Panc1 (cell line): ENCODE results near the gene LRFN2. TPM values are rescaled to one million over a fixed set of nuclear protein-coding genes. Genes with fewer than 3 reads are reported as not detected.
A peak's percentile ranks its signal among the peaks of the same experiment; 100 is the strongest.

Experiments
- ATAC-seq: fragments of 200-7000 bp; cut with Tn5 transposase; 2 replicates; pipeline ENCODE4 v1.9.1; 2020; ENCODE audit warnings: mild to moderate bottlenecking, moderate library complexity
- BruUV-seq: library from RNA; stranded (reverse); fragments of 400-500 nt; replicated peaks from 2 replicates; lab custom pipeline; 2021; lab: Mats Ljungman, UMichigan
- CTCF ChIA-PET: fragments of 300-600 bp; sonication (Branson Sonifier 250); formaldehyde crosslinking; loops from one replicate; lab custom pipeline; 2022; ENCODE audit warnings: antibody characterized with exemption; lab: Charles Lee
- POLR2A ChIA-PET: fragments of 300-600 bp; sonication (Branson Sonifier 250); formaldehyde crosslinking; loops from one replicate; lab custom pipeline; 2022; ENCODE audit warnings: antibody characterized with exemption; lab: Charles Lee
- DNase-seq: peaks from one replicate; pipeline ENCODE4 v3.0.0-alpha.2; 2010; ENCODE audit warnings: low read depth, low spot score
- H3K27ac ChIP-seq: 2 replicates; pipeline ENCODE4 v1.5.1; 2011; ENCODE audit warnings: mild to moderate bottlenecking, low read length, inconsistent platforms
- H3K27me3 ChIP-seq: fragments of 200-500 bp; sonication (Bioruptor generic); 2 replicates; pipeline ENCODE4 v1.6.0; 2014; ENCODE audit warnings: low read length, inconsistent platforms; ENCODE audit not compliant: control insufficient read depth, insufficient read depth
- H3K36me3 ChIP-seq: fragments of 200-500 bp; sonication (Bioruptor generic); 2 replicates; pipeline ENCODE4 v1.5.1; 2014; ENCODE audit warnings: inconsistent platforms, mild to moderate bottlenecking, low read length, moderate library complexity; ENCODE audit not compliant: control insufficient read depth, insufficient read depth
- H3K4me1 ChIP-seq: 2 replicates; pipeline ENCODE4 v1.5.1; 2011; ENCODE audit warnings: inconsistent platforms, mild to moderate bottlenecking, low read length, moderate library complexity; ENCODE audit not compliant: control insufficient read depth, insufficient read depth
- H3K4me3 ChIP-seq, 2 experiments: 2 replicates each; pipeline ENCODE4 v1.5.1; 2011 to 2012; ENCODE audit warnings: low read depth in 2 of 2, low read length in 2 of 2, mild to moderate bottlenecking in 2 of 2, inconsistent platforms in 1 of 2, moderate library complexity in 1 of 2
- H3K9me3 ChIP-seq: fragments of 200-500 bp; sonication (Bioruptor generic); 2 replicates; pipeline ENCODE4 v1.5.1; 2014; ENCODE audit warnings: low read depth, mild to moderate bottlenecking, inconsistent platforms, low read length, moderate library complexity; ENCODE audit not compliant: control insufficient read depth, insufficient read depth
- POLR2AphosphoS5 ChIP-seq: IDR thresholded peaks from 2 replicates; pipeline ENCODE4 v1.6.1; 2012; ENCODE audit warnings: mild to moderate bottlenecking, low read depth, low read length, moderate library complexity
- SIN3A ChIP-seq: IDR thresholded peaks from 2 replicates; pipeline ENCODE4 v1.6.1; 2012; ENCODE audit warnings: low read depth, mild to moderate bottlenecking, low read length, moderate library complexity, borderline replicate concordance; ENCODE audit not compliant: insufficient read depth
- TCF7L2 ChIP-seq: IDR thresholded peaks from 2 replicates; pipeline ENCODE4 v1.6.1; 2011; ENCODE audit warnings: mild to moderate bottlenecking, low read depth, low read length, inconsistent platforms
- in situ Hi-C: cut with HindIII; loops from 2 replicates; pipeline ENCODE4 v1.10.0; 2016; ENCODE audit warnings: low sequenced_read_pairs, low pct_unique_long_range_greater_than_20kb
- intact Hi-C: fragments of 100-400 bp; cut with micrococcal nuclease; formaldehyde crosslinking; loops from one replicate; pipeline ENCODE4 v1.10.0; 2022; ENCODE audit not compliant: unreplicated experiment
- total RNA-seq: library from RNA; stranded (reverse); gene quantifications from one replicate; pipeline ENCODE4 v1.2.1, GENCODE V29; 2021; ENCODE audit not compliant: unreplicated experiment
- TF ChIP-seq, protein P1 (sequence below), 2 experiments: IDR thresholded peaks; 2 replicates each; pipeline ENCODE4 v1.6.1; 2011 to 2012; ENCODE audit warnings: low read depth in 2 of 2, control low read depth in 1 of 2, low read length in 1 of 2, mild to moderate bottlenecking in 1 of 2, moderate library complexity in 1 of 2; ENCODE audit not compliant: insufficient read depth in 1 of 2
- TF ChIP-seq, protein P2 (sequence below): fragments of 450-650 bp; IDR thresholded peaks from 2 replicates; pipeline ENCODE4 v1.5.1; 2017; ENCODE audit warnings: mild to moderate bottlenecking

Gene LRFN2
- total RNA-seq, 1 experiment from 2014 or later: 0.05 TPM

DNA sequence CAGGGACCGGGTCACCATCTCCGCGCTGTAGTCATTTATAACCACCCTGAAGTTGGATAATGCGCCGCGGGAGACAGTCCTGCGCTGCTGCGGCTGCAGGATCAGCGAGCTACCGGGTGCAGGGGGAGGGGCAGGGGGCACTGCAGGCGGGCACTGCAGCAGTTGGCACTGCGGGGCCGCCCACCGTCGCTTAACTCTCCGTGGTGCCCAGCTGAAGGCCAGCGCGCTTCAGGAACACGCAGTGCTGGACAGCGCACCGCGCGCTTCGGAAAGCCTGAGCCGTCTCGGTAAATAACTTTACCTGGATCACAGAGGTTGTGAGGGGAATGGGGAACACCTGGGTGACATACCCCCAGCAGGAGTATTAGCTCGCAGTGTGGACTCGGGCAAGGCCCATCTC lies 12.4 kb upstream of the LRFN2 start:
- Histone ChIP-seq H3K9me3 (no peaks in the 10 kb centered on the region), H3K4me1 (no peaks in the 10 kb centered on the region), H3K4me3 (no peak overlapping the region), H3K27ac (no peak overlapping the region), H3K27me3 (peaks cover 10% of the 10 kb centered on the region), H3K36me3 (no peaks in the 10 kb centered on the region)
- no peak for DNase-seq
- TF ChIP-seq, protein P1, sequence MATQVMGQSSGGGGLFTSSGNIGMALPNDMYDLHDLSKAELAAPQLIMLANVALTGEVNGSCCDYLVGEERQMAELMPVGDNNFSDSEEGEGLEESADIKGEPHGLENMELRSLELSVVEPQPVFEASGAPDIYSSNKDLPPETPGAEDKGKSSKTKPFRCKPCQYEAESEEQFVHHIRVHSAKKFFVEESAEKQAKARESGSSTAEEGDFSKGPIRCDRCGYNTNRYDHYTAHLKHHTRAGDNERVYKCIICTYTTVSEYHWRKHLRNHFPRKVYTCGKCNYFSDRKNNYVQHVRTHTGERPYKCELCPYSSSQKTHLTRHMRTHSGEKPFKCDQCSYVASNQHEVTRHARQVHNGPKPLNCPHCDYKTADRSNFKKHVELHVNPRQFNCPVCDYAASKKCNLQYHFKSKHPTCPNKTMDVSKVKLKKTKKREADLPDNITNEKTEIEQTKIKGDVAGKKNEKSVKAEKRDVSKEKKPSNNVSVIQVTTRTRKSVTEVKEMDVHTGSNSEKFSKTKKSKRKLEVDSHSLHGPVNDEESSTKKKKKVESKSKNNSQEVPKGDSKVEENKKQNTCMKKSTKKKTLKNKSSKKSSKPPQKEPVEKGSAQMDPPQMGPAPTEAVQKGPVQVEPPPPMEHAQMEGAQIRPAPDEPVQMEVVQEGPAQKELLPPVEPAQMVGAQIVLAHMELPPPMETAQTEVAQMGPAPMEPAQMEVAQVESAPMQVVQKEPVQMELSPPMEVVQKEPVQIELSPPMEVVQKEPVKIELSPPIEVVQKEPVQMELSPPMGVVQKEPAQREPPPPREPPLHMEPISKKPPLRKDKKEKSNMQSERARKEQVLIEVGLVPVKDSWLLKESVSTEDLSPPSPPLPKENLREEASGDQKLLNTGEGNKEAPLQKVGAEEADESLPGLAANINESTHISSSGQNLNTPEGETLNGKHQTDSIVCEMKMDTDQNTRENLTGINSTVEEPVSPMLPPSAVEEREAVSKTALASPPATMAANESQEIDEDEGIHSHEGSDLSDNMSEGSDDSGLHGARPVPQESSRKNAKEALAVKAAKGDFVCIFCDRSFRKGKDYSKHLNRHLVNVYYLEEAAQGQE (IDR thresholded peaks at IDR 0.05; ENCODE audit: insufficient read depth in 1 of 2, low read depth in 2 of 2, low read length in 1 of 2): peak; percentile 68 to 80
- TF ChIP-seq, protein P2, sequence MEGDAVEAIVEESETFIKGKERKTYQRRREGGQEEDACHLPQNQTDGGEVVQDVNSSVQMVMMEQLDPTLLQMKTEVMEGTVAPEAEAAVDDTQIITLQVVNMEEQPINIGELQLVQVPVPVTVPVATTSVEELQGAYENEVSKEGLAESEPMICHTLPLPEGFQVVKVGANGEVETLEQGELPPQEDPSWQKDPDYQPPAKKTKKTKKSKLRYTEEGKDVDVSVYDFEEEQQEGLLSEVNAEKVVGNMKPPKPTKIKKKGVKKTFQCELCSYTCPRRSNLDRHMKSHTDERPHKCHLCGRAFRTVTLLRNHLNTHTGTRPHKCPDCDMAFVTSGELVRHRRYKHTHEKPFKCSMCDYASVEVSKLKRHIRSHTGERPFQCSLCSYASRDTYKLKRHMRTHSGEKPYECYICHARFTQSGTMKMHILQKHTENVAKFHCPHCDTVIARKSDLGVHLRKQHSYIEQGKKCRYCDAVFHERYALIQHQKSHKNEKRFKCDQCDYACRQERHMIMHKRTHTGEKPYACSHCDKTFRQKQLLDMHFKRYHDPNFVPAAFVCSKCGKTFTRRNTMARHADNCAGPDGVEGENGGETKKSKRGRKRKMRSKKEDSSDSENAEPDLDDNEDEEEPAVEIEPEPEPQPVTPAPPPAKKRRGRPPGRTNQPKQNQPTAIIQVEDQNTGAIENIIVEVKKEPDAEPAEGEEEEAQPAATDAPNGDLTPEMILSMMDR: no peak
- no peak for ATAC-seq
- no TSS peak for BruUV-seq
- ChIA-PET CTCF (interaction anchor here (0.6 kb wide), 1 partner anchor 37 kb away, joined by 10 read pairs; no protein-coding TSS in a partner anchor), POLR2A (no interaction called here)
- intact Hi-C loops (no loop called here), in situ Hi-C loops (no loop called here)

DNA sequence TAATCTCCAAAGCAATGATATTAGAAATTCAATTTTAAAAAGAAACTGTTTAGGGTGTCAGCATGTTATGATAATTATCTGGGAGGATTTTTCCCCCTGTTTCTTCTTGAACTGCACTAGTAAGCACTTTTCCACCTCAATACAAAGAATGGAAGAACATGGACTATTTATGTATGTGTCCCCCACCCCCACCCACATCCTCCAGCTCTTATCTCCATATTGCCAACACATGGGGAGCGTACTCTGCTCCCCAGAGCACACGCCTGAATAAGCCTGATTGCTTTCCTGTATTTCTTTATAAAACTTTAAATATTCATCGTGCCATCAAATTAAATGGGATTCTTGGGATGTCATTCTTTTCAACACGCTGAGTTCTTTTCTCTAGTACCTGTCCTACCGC lies 11.4 kb upstream of the LRFN2 start:
- H3K27ac ChIP-seq: no peak overlapping the region
- CTCF ChIA-PET: interaction anchor here (0.6 kb wide), 2 partner anchors 24 to 336 kb away, joined by 5 to 11 read pairs; no protein-coding TSS in a partner anchor
- no peak for TF ChIP-seq SIN3A
- no peak for TF ChIP-seq TCF7L2
- TF ChIP-seq, protein P1 (IDR thresholded peaks at IDR 0.05; ENCODE audit: insufficient read depth in 1 of 2, low read depth in 2 of 2, low read length in 1 of 2): no peak
- no peak for TF ChIP-seq POLR2AphosphoS5
- TF ChIP-seq, protein P2: no peak
- in situ Hi-C loops: no loop called here
- no peaks in the 10 kb centered on the region for H3K4me1 ChIP-seq
- H3K4me3 ChIP-seq: no peak overlapping the region
- H3K27me3 ChIP-seq: peaks cover 9% of the 10 kb centered on the region
- intact Hi-C loops: no loop called here
- no peaks in the 10 kb centered on the region for H3K36me3 ChIP-seq
- POLR2A ChIA-PET: no interaction called here
- no TSS peak for BruUV-seq
- H3K9me3 ChIP-seq: no peaks in the 10 kb centered on the region
- DNase-seq (no peak), ATAC-seq (no peak)
